Inflammatory macrophage treated with lipopolysaccharide for 1 hour (primary cell): ENCODE results near the gene RTCB.
"Not testable (repeated sequence)": the region's sequence is repeated elsewhere in the genome, so short reads cannot be mapped to it uniquely, and the experiment has no call there.

Experiments
- DNase-seq, 2 donors: peaks; one replicate each; pipeline ENCODE4 v3.0.0-alpha.2; 2020 to 2022

Gene RTCB

DNA sequence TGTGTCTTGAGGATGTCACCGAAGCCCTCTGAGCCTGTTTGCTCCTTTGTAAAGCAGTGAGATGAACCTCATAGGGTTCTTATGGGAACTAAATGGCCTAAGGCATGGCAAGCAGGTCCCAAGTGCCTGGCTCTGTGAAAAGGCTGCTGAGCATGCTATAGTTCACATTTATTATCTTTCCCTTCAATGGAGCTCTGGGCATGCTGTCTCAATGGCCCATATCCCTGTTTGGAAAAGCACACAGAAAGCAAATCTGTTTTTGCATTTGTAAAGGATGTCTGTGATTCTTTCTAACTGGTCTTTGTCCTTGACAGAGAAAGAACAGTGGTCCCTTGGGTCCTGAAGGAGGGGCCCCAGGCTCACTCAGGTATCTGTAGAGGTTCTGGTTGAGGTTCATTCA is 26.4 kb downstream of the RTCB start:
- DNase-seq: no peak

DNA sequence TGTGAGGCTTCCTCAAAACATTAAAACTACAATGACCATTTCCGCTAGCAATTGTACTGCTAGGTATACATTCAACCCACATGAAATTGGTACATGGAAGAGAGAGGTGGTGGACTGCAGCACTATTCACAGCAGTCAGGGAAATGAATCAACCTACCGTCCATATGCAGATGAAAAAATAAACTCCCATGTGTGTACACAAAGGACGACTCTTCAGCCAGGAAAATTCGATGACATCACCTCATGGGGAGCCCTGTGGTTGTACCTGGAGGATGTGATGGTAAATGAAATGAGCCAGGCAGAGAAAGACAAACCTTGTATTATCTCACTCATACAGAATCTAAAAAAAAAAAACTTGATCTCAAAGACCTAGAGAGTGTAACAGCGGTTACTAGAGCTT is 31.1 kb downstream of the RTCB start:
- no peak for DNase-seq

DNA sequence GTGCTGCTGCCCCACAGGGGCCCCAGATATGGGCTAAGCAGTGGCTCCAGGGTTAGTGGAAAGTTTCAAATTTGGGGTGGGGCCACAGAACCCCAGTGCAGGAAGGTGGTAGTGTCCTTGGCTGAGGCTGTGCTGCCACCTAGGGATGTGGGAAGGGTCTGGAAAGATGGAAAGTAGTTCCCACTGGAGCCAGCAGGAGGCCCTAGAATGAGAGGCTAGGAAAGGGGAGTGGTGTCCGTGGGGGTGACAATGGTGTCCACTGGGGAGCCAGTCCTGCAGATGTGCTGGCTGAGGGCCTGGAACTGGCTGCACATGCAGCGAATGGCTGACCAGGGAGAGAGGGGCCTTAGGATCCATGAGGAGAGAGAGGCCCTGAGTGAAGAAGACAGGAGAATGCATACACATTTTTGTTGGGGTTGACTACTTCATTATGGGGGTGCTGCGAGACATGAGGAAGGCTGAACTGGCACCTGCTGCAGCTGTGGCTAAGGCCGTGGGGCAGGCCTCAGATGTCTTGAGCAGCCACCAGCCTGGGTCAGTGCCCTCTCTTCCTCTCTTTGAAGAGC is 33.3 kb downstream of the RTCB start:
- peak; percentile 9 to 53 for DNase-seq

DNA sequence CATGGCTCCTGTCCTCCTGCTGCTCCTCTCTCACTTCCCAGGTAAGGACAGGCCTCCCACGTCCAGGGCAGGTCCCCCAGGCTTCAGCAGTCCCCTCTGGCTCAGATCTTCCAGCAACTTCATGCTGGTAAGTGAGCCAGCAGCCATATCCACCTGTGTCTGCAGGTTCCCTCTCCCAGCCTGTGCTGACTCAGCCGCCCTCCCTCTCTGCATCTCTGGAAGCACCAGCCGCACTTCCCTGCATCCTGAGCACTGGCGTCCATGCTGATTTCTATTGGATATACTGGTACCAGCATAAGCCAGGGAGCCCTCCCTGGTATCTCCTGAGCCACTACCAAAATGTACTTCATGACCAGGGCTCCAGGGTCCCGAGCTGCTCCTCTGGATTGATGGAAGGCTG is 35.4 kb downstream of the RTCB start:
- DNase-seq: no peak

DNA sequence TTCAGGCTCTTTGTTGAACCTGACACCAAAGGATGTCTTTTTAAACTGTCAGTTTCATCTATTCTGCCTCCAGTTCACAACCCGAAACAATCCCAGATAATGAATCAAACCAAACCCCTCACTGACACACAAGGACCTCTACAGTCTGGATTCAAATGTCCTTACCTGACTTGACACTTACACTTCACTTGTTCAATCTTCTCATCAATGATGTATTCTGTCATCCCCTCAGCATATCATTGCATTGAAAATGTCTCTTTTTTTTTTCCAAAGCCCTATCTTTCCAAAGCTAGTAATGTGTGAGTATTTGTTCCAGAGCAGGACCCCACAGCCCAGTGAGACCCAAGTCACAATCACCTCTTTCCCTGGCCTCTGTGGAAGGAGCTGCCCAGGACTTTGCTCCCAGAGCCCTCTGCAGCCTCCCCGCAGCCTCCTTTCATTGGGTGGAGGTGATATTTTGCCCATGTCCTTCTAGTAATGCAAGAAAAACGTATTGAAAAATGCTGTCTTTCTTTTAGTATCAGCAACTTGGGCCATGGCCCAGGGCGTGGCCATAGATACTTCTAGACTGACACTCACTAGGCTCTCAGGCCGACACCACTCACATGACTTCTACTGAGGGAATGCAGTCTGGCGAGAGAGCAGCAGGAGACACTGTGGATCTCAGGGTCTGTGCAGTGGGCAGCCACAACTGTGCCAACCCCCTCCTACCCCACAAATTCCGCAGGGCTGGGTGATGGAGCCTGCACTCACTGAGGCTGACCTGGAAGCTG is 36.2 kb downstream of the RTCB start:
- no peak for DNase-seq

DNA sequence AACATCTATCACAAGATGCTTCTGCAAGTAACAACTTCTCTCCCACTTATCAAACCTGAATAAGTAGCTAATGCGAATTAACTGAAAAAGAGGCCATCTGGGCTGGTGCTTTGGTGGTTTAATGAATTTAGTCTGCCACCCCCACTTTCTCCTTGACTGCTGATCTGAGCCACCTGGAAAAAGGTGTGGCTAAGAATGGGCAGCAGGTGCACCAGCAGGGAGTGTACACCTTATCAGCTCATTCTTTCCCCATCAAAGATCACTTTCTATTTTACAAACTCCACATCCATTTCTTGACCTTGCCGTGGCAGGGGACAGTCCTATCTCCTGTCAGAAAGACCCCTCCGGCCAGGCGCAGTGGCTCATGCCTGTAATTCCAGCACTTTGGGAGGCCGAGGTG is 47.8 kb downstream of the RTCB start:
- DNase-seq: no peak

DNA sequence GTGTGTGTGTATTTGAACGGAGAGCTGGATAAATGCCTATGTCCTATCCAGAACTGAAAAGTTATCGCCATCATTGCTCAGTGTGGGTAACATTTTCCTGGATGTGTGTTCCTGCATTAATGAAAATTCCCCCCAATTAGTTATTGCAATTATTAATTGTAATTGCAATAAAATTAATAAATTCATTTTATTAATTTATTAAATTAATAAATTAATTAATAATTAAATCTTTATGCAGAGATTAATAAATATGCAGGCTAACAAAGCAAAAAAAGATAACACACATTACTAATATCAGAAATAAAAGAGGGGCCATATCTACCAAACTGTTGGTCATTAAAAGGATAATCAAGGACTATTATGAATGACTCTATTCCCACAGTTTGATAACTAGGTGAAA is 50.8 kb downstream of the RTCB start:
- no peak for DNase-seq

DNA sequence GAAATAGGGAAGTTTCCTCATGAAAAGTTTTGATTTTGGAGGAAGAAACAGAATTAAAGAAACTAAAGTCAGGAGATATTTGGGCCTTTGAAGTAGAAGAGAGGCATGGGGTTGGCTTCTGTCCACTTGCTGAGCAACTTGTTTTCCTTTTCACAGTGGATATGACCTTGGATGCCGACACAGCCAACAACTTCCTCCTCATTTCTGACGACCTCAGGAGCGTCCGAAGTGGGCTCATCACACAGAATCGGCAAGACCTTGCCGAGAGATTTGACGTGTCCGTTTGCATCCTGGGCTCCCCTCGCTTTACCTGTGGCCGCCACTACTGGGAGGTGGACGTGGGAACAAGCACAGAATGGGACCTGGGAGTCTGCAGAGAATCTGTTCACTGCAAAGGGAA is 52.0 kb downstream of the RTCB start:
- not testable (repeated sequence) for DNase-seq

DNA sequence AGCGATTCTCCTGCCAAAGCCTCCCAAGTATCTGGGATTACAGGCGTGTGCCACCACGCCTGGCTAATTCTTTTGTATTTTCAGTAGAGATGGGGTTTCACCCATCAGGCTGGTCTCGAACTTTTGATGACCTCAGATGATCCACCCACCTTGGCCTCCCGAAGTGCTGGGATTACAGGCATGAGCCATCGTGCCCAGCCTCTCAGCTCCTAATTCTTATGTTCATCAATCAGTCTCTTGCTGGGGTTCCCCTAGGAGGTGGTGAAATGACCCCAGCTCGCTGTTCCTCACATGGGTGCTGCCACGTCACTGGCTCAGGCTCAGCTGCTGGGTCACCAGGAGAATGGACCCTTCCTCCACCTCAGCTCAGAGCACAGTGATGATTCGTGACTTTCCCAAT is 54.5 kb downstream of the RTCB start, which contains the start of gene RFPL3:
RFPL3 (plus strand) TSS at position 301 of the 400 bp plus-strand sequence. CDS start 205 bp downstream, outside the sequence.
- not testable (repeated sequence) for DNase-seq

DNA sequence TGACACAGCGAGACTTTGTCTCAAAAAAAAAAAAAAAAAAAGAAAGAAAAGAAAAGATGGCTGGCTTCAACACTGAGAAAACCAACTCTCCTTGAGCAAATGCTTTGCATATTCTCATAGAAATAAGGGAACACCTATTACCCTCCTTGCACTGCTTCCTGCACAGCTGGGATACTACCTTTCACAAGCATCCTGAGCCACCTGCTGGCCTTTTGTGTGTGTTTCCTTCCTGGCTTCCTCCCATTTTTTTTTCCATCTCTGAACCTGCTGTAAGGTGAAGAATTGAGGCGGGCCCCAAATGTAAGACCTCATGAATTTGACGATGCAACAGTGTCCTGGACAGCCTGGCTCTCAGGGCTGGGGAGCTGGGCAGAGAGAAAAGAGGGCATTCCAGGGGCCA is 56.3 kb downstream of the RTCB start:
- DNase-seq: no peak

DNA sequence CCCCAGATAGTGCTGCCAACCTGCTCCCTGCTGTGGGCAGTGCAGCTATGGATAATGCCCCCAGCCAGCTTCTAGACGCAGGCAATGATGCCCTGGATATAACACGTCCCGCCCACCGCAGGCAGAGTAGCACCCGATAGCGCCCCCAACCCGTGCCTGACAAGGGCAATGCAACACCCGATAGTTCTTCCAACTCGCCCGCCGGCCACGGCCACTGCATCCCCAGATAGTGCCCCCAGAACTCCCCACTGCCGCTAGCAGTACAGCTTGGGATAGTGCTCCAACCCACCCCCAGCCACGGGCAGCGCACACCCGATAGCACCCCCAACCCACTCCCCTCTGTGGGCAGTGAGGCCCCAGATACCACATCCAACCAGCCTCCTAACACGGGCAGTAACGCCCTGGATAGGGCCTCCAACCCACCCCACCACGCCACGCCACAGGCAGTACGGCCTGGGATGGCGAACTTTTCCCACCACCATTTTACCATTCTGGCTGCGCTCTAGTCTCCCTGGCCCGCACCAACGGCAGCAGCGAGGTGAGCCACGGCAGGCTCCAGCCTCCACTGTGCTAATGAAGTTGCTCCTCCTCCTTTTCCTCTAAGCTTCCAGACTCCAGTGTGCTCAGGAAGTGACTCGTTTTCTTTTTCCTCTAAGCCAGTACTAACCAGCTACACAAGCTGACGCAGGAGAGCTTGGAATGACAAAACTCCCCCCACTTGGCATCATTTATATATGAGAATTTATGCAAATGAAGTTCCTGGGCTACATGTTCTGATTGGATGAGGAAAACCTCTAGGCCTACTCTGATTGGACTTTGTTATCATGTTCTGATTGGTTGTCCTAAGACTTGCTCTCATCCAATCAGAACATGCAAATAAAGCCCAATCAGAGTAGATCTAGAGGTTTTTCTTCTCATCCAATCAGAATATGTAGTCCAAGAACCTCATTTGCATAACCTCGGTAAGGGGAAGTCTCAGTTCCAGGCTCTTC is 57.4 kb downstream of the RTCB start:
- peak; percentile 1 to 2 for DNase-seq

DNA sequence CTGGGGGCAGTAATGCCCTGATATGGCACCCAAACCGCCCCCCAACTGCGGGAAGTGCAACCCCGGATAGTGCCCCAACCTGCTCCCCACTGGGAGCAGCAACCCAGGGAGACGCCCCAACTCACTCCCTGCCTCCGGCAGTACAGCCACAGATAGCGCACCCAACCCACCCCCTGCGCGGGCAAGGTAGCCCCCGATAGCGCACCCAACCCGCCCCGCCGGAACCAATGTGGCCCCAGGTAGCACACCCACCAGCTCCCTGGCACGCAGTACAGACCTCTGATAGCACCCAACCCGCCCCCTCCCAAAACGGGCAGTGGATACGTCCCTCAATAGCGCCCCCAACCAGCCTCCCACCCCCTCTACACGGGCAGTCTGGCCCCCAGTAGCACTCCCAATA is 58.2 kb downstream of the RTCB start:
- no peak for DNase-seq

DNA sequence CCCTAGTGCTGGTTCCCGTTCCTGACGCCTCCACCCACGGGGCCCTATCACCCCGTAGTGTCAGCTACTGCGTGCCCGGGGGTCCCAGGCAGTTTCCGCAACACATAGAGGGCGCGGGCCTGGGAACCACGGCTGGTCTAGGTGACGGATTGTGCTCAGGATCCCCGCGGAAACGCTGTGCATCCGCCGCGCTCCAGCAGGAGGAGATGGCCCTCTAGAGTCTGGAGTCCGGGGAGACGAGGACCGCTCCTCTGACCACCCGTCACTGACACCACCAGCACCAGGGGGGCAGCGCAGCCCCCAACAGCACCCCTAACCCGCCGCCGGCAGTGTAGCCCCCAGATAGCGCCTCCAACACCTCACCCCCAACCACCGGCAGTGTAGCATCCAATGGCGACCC is 58.8 kb downstream of the RTCB start:
- no peak for DNase-seq

DNA sequence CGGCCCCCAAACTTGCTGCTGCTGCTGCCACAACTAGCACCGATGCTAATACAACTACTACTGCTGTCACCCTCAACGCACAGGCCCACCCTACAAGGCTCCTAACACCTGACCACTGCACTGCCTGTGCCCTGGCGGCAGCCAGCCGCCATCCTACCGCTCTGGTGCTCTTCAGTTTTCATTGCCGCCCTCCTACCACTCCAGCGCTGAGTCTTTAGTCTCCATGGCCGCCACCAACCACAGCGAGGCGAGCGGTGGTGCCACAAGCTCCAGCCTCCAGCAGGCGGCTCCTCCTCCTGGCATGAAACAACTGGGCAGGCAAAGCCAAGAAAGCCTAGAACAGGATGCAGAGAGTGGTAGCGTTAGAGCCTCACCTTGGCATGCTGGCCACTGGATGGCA is 59.4 kb downstream of the RTCB start:
- DNase-seq: no peak

DNA sequence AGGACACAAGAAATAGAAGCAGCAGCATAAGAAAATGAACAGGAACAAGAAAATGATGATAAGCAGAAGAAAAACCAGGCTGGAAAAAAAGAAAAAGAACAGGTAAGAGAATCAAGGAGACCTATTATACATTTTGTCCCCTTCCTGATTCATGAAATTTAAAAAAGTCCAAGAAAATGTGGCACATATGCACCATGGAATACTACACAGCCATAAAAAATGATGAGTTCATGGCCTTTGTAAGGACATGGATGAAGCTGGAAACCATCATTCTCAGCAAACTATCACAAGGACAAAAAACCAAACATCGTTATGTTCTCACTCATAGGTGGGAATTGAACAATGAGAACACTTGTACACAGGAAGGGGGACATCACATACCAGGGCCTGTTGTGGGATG is 60.2 kb downstream of the RTCB start:
- DNase-seq: not testable (repeated sequence)

DNA sequence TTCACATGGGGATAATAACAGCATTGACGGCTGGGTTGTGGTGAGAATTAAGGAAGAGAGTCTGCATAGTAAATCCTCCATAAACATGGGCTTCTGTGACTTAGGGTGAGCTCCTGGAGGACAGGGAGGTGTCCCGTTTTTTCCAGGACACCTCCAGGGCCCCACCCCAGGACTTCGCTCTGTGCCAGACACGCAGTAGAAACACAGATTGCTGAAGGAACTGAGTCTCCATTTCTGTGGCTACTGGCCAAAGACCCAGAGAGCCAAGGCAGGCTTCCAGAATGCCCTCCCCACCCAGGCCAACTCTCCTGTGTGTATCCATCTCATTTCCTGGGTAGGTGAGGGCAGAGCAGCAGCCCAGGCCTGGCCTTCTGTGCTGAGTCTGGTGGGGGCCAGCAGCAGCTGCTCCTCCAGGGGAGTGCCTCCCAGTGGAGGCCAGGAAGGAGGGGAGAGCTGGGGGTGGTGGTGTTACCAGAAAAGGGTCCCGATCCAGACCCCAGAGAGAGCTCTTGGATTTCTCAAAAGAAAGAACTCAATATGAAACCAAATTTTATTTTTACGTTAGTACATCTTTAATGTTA is 63.9 kb downstream of the RTCB start:
- no peak for DNase-seq

DNA sequence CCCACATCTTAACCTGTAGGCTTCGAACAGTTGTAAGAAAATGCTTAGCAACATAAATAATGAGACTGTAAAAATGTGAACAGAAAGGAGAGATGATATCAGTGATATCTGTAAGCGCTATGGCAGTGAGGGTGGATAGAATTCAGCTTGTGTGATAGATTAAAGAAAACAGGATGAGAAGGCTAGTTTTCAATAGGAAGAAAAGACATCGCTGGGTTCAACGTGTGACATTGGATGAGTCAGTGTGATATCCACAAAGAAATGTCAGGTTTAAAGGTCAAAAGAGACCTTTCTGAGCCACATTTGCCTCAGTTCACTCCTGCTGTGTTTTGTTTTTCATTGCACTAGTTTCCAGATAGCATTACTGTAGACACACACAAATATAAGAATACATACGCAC is 68.1 kb downstream of the RTCB start:
- no peak for DNase-seq

DNA sequence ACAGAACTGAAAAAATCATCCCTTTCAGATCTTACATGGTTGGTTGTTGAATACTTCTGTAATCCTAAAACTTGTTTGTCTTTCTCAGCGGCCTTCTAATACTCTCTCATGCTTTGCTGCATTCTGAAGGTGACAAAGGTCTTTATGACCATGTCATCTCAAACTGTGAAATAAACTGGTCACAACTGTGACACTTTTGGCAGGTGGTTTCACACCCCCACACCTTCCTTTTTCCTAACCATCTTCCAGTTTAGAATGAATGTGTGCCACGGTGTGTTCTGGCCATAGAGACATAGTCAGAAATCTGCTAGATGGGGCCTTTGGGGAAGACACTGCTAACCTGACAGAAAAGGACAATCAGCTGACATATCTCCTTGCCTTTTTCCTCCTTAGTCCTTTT is 69.1 kb downstream of the RTCB start:
- DNase-seq: no peak

DNA sequence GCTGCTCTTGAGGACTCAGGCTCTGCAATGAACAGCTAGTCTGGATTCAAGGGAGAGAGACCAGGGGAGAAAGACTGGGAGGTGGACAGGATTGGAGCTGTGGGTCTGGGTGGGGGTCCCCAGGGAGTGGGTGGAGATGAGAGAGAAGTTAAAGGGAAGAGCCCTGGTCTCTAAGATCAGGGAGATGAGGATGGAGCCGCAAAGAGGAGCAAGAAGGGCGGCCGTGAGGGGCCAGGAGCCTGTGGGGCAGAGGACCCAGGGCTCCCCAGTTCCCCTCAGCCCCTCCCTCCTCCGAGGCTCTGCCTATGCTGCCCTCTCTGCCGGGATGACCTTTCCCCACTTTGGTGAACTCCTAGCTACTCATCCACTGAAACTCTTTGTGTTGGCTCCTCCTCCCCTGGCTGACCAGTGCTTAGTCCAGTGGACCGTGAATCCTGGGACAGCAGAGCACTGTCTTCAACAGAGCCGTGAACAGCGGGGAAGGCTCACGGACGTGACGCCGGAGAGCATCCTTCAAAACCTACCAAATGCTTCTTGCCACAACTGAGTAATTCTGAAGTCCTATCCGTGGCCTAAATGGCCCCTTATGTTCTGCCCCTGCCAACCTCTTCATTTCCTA is 70.8 kb downstream of the RTCB start:
- DNase-seq: no peak

DNA sequence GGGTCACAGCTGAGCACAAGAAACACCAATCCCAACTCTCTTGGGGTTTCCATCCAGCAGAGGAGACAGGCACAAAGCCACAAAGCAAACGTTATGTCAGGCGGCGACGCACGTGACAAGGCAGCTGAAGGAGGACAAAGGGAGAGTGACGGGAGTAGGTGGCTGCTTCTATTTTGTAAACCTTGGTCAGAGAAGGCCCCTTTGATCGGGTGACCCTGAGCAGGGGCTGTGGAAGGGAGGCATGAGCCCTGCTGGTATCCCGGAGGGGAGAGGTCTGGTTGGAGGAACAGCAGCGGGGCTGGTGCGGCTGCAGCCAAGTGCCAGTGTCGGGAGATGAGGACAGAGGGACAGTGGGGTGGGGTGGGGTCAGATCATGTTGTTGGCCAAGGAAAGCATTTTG is 71.6 kb downstream of the RTCB start:
- DNase-seq: no peak

DNA sequence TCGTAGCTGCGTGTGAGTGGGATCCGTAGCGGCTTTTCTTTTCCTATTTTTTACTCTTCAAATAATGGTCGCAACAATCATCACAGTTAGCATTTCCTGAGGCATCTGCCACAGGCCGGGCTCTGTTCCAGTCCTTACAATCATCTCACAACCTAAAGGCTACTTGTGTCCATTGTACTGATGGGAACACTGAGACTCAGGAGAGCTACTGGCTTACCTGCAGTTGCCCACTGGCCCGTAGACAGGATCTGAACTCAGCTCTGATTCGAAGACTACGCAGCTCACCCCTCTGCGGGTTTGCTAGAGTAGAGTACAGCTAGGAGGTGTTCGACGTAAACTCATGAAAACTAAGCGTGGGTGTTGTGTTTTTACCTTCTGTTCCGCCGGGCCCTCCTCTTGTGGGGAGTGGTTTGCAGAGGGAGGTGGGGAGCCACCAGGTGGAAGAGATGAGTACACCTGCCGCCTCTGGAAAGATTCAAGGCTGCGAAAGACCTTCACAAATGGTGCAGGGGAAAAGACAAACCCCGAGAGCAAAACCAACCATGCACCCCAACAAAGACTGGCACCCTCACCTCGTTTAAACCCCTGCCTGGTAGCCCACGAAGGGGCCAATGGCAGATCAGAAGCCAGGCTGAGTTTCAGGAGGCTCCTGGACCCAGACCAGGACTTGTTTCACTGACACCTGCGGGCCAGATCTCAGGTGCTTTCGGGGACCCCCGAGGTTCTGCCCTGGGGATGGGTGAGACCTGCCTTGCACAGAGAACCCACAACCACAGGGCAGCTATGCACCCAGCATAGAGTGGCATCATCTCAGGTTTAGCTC is 72.6 kb downstream of the RTCB start:
- DNase-seq: no peak

DNA sequence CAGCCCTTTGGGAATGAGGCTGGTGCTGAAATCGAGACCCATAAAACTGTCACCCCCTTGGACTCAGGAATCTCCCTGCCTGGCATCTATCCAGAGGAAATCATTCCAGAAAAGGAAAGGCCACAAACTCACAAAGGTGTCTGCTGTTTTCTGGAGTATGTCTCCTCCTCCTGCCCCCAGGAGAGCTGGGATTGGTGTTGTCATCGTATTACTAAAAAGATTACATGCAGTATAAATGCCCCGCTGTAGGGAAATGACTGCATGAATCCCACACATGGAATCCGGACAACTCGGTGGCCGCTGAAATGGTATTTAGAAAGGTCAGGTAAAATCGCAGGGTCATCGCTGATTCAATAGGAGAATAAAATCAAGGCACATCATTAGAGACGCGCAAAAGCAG is 73.3 kb downstream of the RTCB start:
- DNase-seq: no peak
